ENCODE data around the gene CFAP299. TPM values are rescaled to one million over a fixed set of nuclear protein-coding genes. Genes with fewer than 3 reads are reported as not detected.

Gene CFAP299
- total RNA-seq, 1 donor from 2014 or later = 0.13 TPM

DNA sequence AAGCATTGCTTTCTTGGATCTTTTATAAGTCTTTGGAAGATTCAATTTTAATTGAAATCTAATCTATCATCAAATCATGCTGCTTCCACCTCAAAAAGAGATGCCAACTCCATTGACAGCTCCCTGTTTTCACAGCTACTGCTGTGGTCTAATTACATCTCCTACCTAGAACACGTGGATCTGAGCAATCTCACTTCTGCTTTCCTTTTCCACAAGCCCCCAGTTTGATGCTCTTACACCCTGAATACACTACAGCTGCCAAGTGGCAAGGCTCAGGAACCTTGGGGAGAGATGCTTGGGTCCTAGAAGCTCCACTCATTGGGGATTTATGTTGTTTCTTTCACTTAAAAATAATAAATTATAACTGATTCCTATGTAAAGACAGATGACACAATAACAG lies 172.0 kb downstream of the CFAP299 start:
- no peak for DNase-seq (ENCODE audit: low read depth, low spot score)

DNA sequence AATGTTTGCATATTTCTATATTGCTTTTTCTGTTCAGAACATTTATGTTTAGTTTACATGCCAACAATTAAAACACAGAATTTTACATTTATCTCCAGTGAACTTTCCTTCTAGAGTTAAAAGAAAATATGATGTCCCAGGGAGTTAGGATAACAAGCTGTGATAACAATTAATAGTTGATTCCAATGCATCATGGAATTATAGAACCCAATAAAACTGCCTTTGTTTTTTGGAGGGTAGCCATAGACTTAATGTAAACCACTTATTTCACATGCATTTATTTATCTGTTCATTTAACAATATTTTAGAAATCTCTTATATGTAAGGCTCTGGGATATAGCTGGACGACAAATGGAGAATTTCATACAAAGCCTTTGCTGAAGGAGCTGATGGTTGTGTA lies 180.0 kb downstream of the CFAP299 start:
- DNase-seq (ENCODE audit: low read depth, low spot score) = no peak

DNA sequence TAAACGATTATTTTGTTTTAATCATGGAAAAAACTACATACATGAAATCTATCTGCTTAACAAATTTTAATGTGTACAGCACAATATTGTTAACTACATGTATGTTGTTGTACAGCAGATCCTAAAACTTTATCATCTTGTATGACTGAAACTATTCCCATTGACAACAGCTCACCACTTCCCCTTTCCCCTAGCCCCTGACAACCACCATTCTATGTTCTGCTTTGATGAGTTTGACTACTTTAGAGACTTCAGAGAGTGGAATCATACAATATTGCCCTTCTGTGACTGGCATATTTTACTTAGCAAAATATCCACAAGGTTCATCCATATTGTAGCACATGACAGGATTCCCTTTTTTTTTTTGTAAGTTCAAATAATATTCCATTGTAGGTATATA lies 185.9 kb downstream of the CFAP299 start:
- no peak for DNase-seq (ENCODE audit: low read depth, low spot score)

DNA sequence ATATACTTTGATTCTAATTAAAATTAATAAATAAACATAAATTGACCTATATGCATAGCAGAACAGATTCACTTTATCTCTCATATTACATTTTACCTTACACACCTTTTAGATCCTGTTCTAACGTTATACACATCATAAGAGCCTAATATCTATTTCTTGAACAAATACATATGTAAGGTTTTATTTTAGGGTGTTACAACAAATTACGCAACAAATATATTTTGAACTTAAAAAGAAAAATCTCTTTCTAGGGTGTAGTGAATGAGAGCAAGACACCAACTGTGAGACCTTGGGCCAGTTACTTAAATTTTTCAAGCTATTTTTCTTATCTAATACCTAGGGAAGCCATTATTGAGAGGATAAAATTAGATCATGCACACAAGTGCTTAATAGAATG lies 191.2 kb downstream of the CFAP299 start:
- no peak for DNase-seq (ENCODE audit: low read depth, low spot score)

- DNase-seq (ENCODE audit: low read depth, low spot score) = no peak
Observed at GRCh38 chr4:80529026-80529425, 193.5 kb downstream of the CFAP299 start.

DNA sequence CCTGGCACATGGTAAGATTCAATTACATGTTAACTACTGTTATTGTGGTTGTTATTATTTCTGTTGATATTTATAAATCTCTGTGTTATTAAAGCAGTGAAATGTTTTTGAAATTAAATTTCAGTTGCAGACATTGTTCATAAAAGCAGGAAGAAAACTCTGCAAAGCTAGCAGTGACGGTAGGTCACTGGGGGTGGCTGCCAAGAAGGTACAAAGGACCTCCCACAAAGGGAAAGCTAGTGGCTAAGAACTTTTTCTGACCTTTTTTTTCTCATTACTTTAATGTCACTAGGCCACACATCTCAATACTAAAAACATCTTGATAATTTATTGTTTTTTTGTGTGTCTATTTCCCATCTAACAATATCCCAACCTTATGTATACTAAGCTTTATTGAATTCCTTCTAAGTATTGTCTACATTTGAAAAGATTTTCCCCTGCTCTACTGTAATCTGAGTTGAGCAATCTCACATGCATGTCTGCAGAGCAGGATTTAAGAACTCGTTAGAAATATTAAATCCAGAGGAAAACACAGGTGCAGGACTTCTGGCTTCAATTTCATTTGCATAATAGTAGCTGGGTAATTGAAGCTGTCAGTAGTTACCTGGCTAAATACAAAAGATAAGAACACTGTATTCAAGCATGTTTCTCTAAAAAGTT lies 197.3 kb downstream of the CFAP299 start:
- DNase-seq (ENCODE audit: low read depth, low spot score) = no peak

- DNase-seq (ENCODE audit: low read depth, low spot score) = no peak
Observed at GRCh38 chr4:80535551-80535950, 200.0 kb downstream of the CFAP299 start.

DNA sequence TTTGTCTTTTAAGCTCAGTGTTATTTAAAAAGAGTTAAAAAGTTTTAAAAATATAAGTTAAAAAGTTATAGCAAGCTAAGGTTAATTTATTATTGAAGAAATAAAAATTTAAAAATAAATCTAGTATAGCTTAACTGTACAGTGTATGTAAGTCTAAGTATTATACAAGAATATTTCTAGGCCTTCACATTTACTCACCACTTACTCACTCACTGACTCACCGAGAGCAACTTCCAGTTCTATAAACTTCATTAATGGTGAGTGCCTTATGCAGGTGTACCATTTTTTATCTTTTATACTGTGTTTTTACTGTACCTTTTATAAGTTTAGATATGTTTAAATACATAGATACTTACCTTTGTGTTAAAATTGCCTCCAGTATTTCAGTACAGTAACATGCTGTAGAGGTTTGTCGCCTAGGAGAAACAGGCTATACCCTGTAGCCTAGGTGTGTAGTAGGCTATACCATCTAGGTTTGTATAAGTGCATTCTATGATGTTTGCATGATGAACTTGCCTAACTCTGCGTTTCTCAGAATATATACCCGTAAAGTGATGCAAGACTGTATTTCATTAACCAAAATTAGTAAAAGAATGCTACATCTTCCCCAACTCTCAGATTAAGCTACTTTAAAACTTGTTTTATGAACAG lies 202.9 kb downstream of the CFAP299 start:
- no peak for DNase-seq (ENCODE audit: low read depth, low spot score)

GRCh38 chr4:80539190-80539589 lies 203.7 kb downstream of the CFAP299 start:
- DNase-seq (ENCODE audit: low read depth, low spot score) = no peak

DNA sequence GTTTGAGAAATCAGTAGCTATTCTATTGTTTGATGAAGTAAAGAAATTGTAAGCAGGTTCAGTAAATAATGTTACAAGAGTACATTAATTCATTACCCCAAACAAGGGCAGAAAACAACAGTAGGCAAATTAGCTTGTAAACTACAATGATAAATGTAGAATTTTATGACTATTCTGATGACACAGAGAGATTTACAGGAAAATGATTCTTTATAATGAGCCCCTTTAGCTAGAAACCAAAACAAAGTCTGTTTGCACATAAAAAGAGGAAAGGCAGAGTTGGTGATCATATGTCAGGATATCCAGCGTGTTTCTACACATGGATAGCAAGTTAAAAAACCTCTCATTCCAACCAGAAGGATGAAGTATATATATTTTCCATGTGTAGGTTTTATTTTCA lies 204.8 kb downstream of the CFAP299 start:
- DNase-seq (ENCODE audit: low read depth, low spot score) = no peak

GRCh38 chr4:80540785-80541469 lies 205.4 kb downstream of the CFAP299 start:
- no peak for DNase-seq (ENCODE audit: low read depth, low spot score)

DNA sequence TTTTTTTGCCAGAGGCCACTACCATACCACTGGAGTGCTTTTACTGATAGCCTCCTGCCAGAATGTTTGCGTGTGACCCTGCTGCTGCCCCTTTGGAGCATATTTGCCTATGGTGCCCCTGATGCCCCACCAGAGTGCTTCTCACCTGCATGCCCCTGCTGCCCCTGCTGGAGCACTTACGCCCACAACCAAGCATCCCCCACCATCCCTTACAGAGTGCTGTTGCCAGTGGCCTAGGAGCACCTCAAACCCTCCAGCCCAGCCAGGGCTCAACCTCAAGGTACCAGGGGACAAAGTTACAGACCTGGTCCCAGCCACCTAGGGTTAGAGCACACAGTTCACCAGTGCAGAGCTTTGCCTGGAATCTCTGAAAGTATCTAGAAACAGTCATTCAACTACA lies 207.2 kb downstream of the CFAP299 start:
- no peak for DNase-seq (ENCODE audit: low read depth, low spot score)

DNA sequence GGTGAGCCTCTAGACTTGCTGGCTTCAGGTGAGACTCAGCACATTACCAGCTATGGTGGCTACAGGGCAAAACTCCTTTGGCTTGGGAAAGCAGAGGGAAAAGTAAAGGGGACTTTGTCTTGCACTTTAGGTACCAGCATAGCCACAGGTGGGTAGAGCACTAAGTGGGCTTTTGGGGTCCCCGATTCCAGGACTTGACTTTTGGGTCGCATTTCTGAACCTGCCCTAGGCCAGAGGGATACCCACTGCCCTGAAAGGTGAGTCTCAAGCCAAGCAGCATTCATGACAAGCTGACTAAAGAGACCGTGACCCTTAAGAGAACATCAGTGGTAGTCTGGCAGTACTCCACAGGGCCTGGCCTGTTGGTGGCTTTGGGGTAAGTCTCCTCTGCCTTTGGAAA lies 224.8 kb downstream of the CFAP299 start:
- no peak for DNase-seq (ENCODE audit: low read depth, low spot score)

DNA sequence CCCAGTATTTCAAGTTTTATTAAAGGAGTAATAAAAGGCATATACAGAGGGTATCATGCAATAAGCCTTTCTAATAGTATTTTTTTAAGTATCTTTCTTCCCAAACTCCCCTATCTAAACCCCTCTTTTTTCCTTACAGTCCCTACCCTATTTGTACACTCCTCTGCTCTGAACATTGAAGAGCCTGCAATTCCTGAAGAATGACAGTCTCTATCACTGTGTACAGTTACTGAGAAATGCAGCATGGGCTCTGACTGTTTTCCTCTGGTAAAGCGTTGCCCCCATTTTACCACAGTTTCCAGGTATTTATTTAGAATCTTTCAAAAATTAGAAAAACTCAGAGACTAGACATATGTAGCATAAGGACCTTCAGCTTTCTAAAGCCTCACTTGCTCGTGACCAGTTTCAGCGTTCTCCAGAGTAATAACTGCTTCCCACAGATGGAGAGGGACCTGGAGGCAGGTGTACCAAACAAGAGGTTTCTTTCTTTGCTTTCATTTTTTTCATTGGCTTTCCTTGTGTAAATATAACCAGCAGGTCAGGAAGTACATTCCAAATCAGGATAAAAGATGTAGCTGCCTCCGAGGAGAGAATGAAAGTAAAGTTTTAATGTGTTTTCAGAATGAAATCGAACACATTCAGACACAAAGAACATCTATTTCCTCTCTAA lies 230.8 kb downstream of the CFAP299 start:
- DNase-seq (ENCODE audit: low read depth, low spot score) = no peak

DNA sequence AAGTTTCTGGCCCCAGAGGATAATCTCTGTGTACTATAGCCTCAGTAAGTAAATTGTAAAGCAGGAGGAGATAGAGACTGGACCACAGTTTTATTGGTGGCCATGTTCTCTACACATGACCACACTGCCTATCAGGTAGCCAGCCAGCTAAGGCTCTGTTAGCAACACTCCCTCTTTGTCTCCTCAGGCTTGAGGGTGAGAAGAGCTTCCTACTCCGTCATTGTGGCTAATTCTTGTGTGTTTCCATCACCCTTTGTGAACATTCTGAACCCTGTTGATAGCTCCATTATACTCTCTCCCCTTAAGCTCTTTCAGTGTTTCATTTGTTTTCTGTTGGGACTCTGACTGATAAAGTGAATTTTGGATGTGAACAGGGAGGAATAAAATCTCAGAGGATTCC lies 233.4 kb downstream of the CFAP299 start:
- no peak for DNase-seq (ENCODE audit: low read depth, low spot score)

DNA sequence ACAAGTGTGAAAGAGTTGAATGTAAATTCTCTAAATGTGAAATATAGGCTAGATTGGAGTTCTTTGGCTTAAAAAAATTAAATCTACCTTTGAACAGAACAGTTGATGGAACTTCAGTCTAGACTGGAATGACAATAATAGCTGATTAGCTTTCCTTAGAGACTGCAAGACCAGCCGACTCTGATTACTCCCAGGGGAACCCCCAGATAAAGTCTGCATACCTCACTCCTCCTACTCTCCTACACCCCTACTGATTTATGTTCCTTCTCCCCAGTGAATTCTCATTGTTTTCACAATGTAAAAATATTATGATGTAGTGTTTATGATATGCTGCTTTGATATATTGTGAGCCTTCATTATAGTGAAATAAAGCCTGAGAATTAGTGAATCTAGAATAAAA lies 241.3 kb downstream of the CFAP299 start:
- DNase-seq (ENCODE audit: low read depth, low spot score) = no peak

- no peak for DNase-seq (ENCODE audit: low read depth, low spot score)
Observed at GRCh38 chr4:80578001-80578400, 242.5 kb downstream of the CFAP299 start.

DNA sequence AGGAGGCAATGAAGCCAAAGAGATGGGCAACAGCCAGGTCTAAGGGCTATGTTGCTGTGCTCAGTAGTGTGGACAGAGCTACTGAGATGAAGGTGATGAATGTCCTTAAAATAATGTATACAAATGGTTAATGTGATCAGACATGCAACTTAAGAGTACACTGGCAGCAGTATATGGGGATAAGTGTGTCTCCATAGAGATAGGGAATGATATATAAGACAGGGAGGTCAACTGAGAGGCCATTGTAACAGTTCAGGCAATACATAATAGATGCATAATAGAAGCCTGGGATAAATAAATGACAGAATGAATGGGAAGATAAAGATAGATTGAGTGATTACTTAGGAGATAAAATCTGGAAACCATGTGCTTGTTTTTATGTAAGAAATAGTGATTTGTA lies 250.0 kb downstream of the CFAP299 start:
- DNase-seq (ENCODE audit: low read depth, low spot score) = no peak

- no peak for DNase-seq (ENCODE audit: low read depth, low spot score)
Observed at GRCh38 chr4:80586716-80587115, 251.2 kb downstream of the CFAP299 start.

- no peak for DNase-seq (ENCODE audit: low read depth, low spot score)
Observed at GRCh38 chr4:80587871-80588385, 252.4 kb downstream of the CFAP299 start.

DNA sequence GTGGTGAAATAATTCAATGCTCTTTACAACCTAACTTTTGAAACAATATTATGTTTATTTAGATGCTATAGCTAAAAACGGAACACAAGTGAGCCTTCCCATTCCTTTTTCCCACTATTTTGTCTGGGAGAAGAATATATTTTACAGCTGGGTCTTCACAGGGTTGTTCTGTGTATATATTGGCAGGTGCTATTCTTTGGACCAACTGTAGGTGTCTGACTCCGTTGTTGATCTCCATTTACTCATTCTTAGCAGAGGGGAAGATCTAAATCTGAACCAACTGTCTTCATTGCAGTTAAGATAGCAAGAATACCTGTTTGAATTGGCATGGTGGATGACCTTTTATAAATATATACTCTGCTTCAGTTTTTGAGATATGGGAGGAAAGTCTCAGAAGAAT lies 257.4 kb downstream of the CFAP299 start:
- no peak for DNase-seq (ENCODE audit: low read depth, low spot score)

GRCh38 chr4:80594701-80595100 lies 259.2 kb downstream of the CFAP299 start:
- no peak for DNase-seq (ENCODE audit: low read depth, low spot score)
